22Rv1 (cell line): ENCODE measurements around the gene SPIRE2.

Experiments used
- H3K27ac ChIP-seq: fragments of 450-650 bp; 2 replicates; pipeline ENCODE4 v1.5.1; 2017
- CTCF ChIP-seq: fragments of 450-650 bp; IDR thresholded peaks from 2 replicates; pipeline ENCODE4 v1.5.1; 2017; ENCODE audit warnings: mild to moderate bottlenecking
- ZFX ChIP-seq: fragments of 450-650 bp; IDR thresholded peaks from 2 replicates; pipeline ENCODE4 v1.6.1; 2017; ENCODE audit warnings: antibody characterized with exemption, borderline replicate concordance

The SPIRE2 gene

GRCh38 chr16:89881368-89881730, 53.1 kb downstream of the SPIRE2 start:
- TF ChIP-seq CTCF = no peak
- TF ChIP-seq ZFX = no peak
- no peak overlapping the region for H3K27ac ChIP-seq

GRCh38 chr16:89883346-89884040, 55.2 kb downstream of the SPIRE2 start:
- TF ChIP-seq CTCF (no peak), ZFX (no peak)
- no peak overlapping the region for H3K27ac ChIP-seq

- no peak overlapping the region for H3K27ac ChIP-seq
- no peak for TF ChIP-seq ZFX
- no peak for TF ChIP-seq CTCF
These were observed 55.8 kb downstream of the SPIRE2 start for GRCh38 chr16:89884041-89884421.

GRCh38 chr16:89887243-89887642, 59.0 kb downstream of the SPIRE2 start:
- TF ChIP-seq CTCF (no peak), ZFX (no peak)
- H3K27ac ChIP-seq = no peak overlapping the region

GRCh38 chr16:89890200-89890599, 61.9 kb downstream of the SPIRE2 start:
- TF ChIP-seq CTCF = no peak
- no peak for TF ChIP-seq ZFX
- no peak overlapping the region for H3K27ac ChIP-seq

GRCh38 chr16:89890886-89891657, 62.8 kb downstream of the SPIRE2 start:
- H3K27ac ChIP-seq = no peak overlapping the region
- TF ChIP-seq ZFX (no peak), CTCF (no peak)

GRCh38 chr16:89892055-89892630, 63.9 kb downstream of the SPIRE2 start:
- no peak overlapping the region for H3K27ac ChIP-seq
- TF ChIP-seq ZFX (no peak), CTCF (no peak)
